SHP77 (cell line): ENCODE measurements around the gene KCTD16.

Experiments
- DNase-seq, 2 experiments: peaks; one replicate each; lab custom pipeline; 2025; lab: John Stamatoyannopoulos, UW

The KCTD16 gene

GRCh38 chr5:144289277-144289676, 118.6 kb downstream of the KCTD16 start:
- no peak for DNase-seq

GRCh38 chr5:144292029-144292428, 121.4 kb downstream of the KCTD16 start:
- no peak for DNase-seq

- no peak for DNase-seq
These were observed 124.6 kb downstream of the KCTD16 start for GRCh38 chr5:144295284-144295683.

GRCh38 chr5:144297081-144297480, 126.4 kb downstream of the KCTD16 start:
- no peak for DNase-seq

GRCh38 chr5:144298658-144299057, 128.0 kb downstream of the KCTD16 start:
- no peak for DNase-seq

- DNase-seq: no peak
These were observed 134.0 kb downstream of the KCTD16 start for GRCh38 chr5:144304688-144305087.

- no peak for DNase-seq
These were observed 137.1 kb downstream of the KCTD16 start for GRCh38 chr5:144307736-144308135.

- no peak for DNase-seq
These were observed 137.5 kb downstream of the KCTD16 start for GRCh38 chr5:144308174-144308573.

GRCh38 chr5:144308906-144309670, 138.4 kb downstream of the KCTD16 start:
- DNase-seq: no peak

- DNase-seq: no peak
These were observed 139.9 kb downstream of the KCTD16 start for GRCh38 chr5:144310621-144311020.

- DNase-seq: no peak
These were observed 142.6 kb downstream of the KCTD16 start for GRCh38 chr5:144313147-144313726.

- no peak for DNase-seq
These were observed 144.4 kb downstream of the KCTD16 start for GRCh38 chr5:144315026-144315425.

- peak in 1 of 2 experiments; percentile 13 for DNase-seq
These were observed 145.4 kb downstream of the KCTD16 start for GRCh38 chr5:144315994-144316634.

- no peak for DNase-seq
These were observed 147.3 kb downstream of the KCTD16 start for GRCh38 chr5:144318011-144318410.

GRCh38 chr5:144318460-144318859, 147.8 kb downstream of the KCTD16 start:
- no peak for DNase-seq

GRCh38 chr5:144323181-144323580, 152.5 kb downstream of the KCTD16 start:
- no peak for DNase-seq

- DNase-seq: no peak
These were observed 154.9 kb downstream of the KCTD16 start for GRCh38 chr5:144325532-144325931.

- peak; percentile 89 to 91 for DNase-seq
These were observed 157.8 kb downstream of the KCTD16 start for GRCh38 chr5:144328494-144328893.

GRCh38 chr5:144328980-144329379, 158.3 kb downstream of the KCTD16 start:
- peak; percentile 29 to 50 for DNase-seq

GRCh38 chr5:144329681-144330080, 159.0 kb downstream of the KCTD16 start:
- DNase-seq: no peak

GRCh38 chr5:144331361-144331760, 160.7 kb downstream of the KCTD16 start:
- no peak for DNase-seq

GRCh38 chr5:144332265-144332664, 161.6 kb downstream of the KCTD16 start:
- DNase-seq: peak in 1 of 2 experiments; percentile 3

- peak in 1 of 2 experiments; percentile 19 for DNase-seq
These were observed 162.8 kb downstream of the KCTD16 start for GRCh38 chr5:144333336-144333920.
